Transverse colon (tissue), 4 donors: ENCODE measurements around the gene DCLK2.

Experiments used
- CTCF ChIP-seq, 5 experiments: fragments of 200-600 bp in 3 of 5; fragments of 450-650 bp in 2 of 5; sonication (generic) in 3 of 5; IDR thresholded peaks; 1 replicate in 2 of 5; 2 replicates in 3 of 5; pipeline ENCODE4 v1.5.1; 2016 to 2017; ENCODE audit warnings: antibody characterized with exemption in 5 of 5, inconsistent platforms in 3 of 5, mild to moderate bottlenecking in 2 of 5, moderate library complexity in 1 of 5
- EP300 ChIP-seq: sonication (generic); formaldehyde crosslinking; IDR thresholded peaks from one replicate; pipeline ENCODE4 v1.6.1; 2017; ENCODE audit warnings: antibody characterized with exemption, low read depth
- POLR2A ChIP-seq: fragments of 450-650 bp; IDR thresholded peaks from one replicate; pipeline ENCODE4 v1.6.1; 2016; ENCODE audit warnings: antibody characterized with exemption, mild to moderate bottlenecking, moderate library complexity
- POLR2AphosphoS5 ChIP-seq, 3 donors: sonication (generic); formaldehyde crosslinking; IDR thresholded peaks; one replicate each; pipeline ENCODE4 v1.6.1; 2016; ENCODE audit warnings: antibody characterized with exemption in 3 of 3

GRCh38 chr4:150127757-150128156 lies 49.5 kb downstream of the DCLK2 start:
- TF ChIP-seq POLR2A (no peak), CTCF (IDR thresholded peaks at IDR 0.05) (no peak), EP300 (no peak), POLR2AphosphoS5 (IDR thresholded peaks at IDR 0.05) (no peak)
